Calu3 (cell line): ENCODE data around the gene KLHDC4. TPM values are rescaled to one million over a fixed set of nuclear protein-coding genes. Genes with fewer than 3 reads are reported as not detected.

Experiments used
- BruUV-seq: library from RNA; stranded (reverse); fragments of 400-500 nt; replicated peaks from 2 replicates; lab custom pipeline; 2021; lab: Mats Ljungman, UMichigan
- CTCF ChIA-PET: fragments of 300-600 bp; sonication (Branson Sonifier 250); formaldehyde crosslinking; loops from one replicate; lab custom pipeline; 2022; ENCODE audit warnings: antibody characterized with exemption; lab: Charles Lee
- DNase-seq: peaks from one replicate; pipeline ENCODE4 v3.0.0; 2022
- H3K27ac Mint-ChIP-seq: one replicate; pipeline ENCODE4 v1.8.0; 2022; ENCODE audit warnings: mixed read lengths; ENCODE audit not compliant: unreplicated experiment
- H3K27me3 Mint-ChIP-seq: one replicate; pipeline ENCODE4 v1.8.0; 2022; ENCODE audit warnings: mixed read lengths; ENCODE audit not compliant: unreplicated experiment
- H3K36me3 Mint-ChIP-seq: one replicate; pipeline ENCODE4 v1.8.0; 2022; ENCODE audit warnings: mild to moderate bottlenecking, moderate library complexity, mixed read lengths; ENCODE audit not compliant: insufficient read depth, unreplicated experiment
- H3K4me1 Mint-ChIP-seq: one replicate; pipeline ENCODE4 v1.8.0; 2022; ENCODE audit warnings: mild to moderate bottlenecking, low read depth, mixed read lengths; ENCODE audit not compliant: unreplicated experiment
- H3K4me3 Mint-ChIP-seq: one replicate; pipeline ENCODE4 v1.8.0; 2022; ENCODE audit warnings: mild to moderate bottlenecking, low read depth, moderate library complexity, mixed read lengths; ENCODE audit not compliant: unreplicated experiment
- H3K9me3 Mint-ChIP-seq: one replicate; pipeline ENCODE4 v1.8.0; 2022; ENCODE audit warnings: low read depth, mixed read lengths; ENCODE audit not compliant: unreplicated experiment
- intact Hi-C: fragments of 100-400 bp; cut with micrococcal nuclease; formaldehyde crosslinking; loops from one replicate; pipeline ENCODE4 v1.10.0; 2022; ENCODE audit not compliant: unreplicated experiment
- total RNA-seq: library from RNA; stranded (reverse); gene quantifications from 2 replicates; pipeline ENCODE4 v1.2.3, GENCODE V29; 2022
- TF ChIP-seq, protein P1 (sequence below): fragments of 200-600 bp; IDR thresholded peaks from one replicate; pipeline ENCODE4 v1.8.0; 2022; ENCODE audit warnings: antibody characterized with exemption; ENCODE audit not compliant: unreplicated experiment

The KLHDC4 gene
- total RNA-seq, 1 experiment from 2014 or later, result 106 TPM

DNA sequence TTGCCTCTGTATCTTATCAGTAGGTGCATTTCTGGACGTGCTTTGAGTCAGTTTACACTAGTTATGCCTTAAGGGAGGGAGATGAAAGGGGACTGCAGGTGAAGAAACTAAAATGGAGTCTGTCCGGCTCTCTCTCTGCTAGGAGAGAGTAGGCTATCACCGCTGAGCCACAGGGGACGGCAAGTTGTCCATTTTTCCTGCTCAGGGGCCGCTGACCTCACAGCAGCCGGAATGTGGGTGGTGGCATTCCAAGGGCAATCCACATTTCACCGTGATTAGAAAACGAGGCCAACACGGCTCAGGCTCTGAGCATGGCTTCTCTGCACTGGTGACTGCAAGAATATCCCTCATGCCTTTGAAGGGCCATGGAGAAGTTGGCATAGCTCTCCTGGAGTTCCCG is 19.0 kb upstream of the KLHDC4 start:
- H3K4me1 Mint-ChIP-seq, result peaks cover 21% of the 10 kb centered on the region
- no peak for DNase-seq
- TF ChIP-seq, protein P1, sequence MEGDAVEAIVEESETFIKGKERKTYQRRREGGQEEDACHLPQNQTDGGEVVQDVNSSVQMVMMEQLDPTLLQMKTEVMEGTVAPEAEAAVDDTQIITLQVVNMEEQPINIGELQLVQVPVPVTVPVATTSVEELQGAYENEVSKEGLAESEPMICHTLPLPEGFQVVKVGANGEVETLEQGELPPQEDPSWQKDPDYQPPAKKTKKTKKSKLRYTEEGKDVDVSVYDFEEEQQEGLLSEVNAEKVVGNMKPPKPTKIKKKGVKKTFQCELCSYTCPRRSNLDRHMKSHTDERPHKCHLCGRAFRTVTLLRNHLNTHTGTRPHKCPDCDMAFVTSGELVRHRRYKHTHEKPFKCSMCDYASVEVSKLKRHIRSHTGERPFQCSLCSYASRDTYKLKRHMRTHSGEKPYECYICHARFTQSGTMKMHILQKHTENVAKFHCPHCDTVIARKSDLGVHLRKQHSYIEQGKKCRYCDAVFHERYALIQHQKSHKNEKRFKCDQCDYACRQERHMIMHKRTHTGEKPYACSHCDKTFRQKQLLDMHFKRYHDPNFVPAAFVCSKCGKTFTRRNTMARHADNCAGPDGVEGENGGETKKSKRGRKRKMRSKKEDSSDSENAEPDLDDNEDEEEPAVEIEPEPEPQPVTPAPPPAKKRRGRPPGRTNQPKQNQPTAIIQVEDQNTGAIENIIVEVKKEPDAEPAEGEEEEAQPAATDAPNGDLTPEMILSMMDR, result no peak
- H3K27ac Mint-ChIP-seq, result no peak overlapping the region
- no peaks in the 10 kb centered on the region for H3K27me3 Mint-ChIP-seq
- CTCF ChIA-PET, result interaction anchor here (0.8 kb wide), 1 partner anchor 87 kb away, joined by 3 read pairs; no protein-coding TSS in a partner anchor
- peaks cover 20% of the 10 kb centered on the region for H3K36me3 Mint-ChIP-seq
- intact Hi-C loops, result no loop called here
- no peak overlapping the region for H3K4me3 Mint-ChIP-seq
- BruUV-seq, result no TSS peak
- H3K9me3 Mint-ChIP-seq, result no peaks in the 10 kb centered on the region

DNA sequence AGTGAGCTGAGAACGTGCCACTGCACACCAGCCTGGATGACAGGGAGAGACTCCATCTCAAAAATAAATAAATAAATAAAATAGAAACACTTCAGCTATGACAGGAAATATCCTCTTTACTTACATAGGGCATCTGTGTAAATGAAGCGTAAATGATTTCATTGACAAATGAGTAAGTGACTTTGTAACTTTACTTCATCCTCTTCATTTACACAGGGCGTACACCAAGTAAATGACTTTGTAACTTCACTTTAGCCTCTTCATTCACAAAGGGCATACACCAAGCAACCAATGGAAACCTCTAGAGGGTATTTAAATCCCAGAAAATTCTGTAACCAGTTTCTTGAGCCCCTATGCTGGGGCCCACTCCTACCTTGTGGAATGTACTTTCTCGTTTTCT is 16.2 kb upstream of the KLHDC4 start:
- H3K27me3 Mint-ChIP-seq, result no peaks in the 10 kb centered on the region
- H3K4me1 Mint-ChIP-seq, result peaks cover 31% of the 10 kb centered on the region
- H3K36me3 Mint-ChIP-seq, result peaks cover 37% of the 10 kb centered on the region
- TF ChIP-seq, protein P1, result no peak
- BruUV-seq, result no TSS peak
- no peak overlapping the region for H3K27ac Mint-ChIP-seq
- intact Hi-C loops, result no loop called here
- no peak for DNase-seq
- CTCF ChIA-PET, result interaction anchor here (0.6 to 4.3 kb wide), 2 partner anchors 55 to 87 kb away, joined by 3 to 185 read pairs; partner anchors contain the start of gene SLC7A5
- H3K4me3 Mint-ChIP-seq, result no peak overlapping the region
- no peaks in the 10 kb centered on the region for H3K9me3 Mint-ChIP-seq

DNA sequence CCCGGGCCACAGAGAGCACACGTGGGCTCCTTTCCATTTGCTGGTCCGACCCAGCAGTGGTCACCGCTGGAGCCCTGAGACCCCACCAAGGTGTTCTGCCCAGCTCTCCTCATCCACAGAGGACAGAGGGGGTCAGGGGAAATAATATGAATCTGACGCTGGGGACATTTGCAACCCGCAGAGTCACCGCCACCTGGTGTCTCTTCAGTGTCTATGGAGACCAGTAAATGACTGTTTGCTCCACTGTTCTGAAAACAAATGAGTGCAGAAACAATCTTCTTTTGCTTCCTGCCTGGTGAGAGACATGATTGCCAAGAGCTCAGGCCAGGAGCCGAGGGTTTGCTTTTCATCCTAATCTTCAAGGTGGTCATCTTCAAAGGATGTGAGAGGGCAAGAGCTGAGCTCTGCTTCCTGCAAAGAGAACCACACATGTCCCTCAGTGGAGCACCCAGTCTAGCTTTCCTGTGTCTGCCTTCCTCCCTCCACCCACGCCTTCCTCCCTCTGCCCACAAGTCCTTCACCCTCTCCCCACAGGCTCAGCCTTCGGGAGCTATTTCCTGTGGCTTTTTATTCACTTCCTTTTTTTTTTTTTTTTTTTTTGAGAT is 14.7 kb upstream of the KLHDC4 start:
- peaks cover 37% of the 10 kb centered on the region for H3K36me3 Mint-ChIP-seq
- CTCF ChIA-PET, result interaction anchor here (0.6 to 4.3 kb wide), 7 partner anchors 11 to 797 kb away, joined by 3 to 185 read pairs (median 6); partner anchors contain the start of gene SLC7A5
- intact Hi-C loops, result no loop called here
- no peak overlapping the region for H3K4me3 Mint-ChIP-seq
- DNase-seq, result no peak
- H3K4me1 Mint-ChIP-seq, result peaks cover 31% of the 10 kb centered on the region
- H3K27me3 Mint-ChIP-seq, result no peaks in the 10 kb centered on the region
- BruUV-seq, result no TSS peak
- no peaks in the 10 kb centered on the region for H3K9me3 Mint-ChIP-seq
- TF ChIP-seq, protein P1, result no peak
- peak overlapping the region; percentile 88 for H3K27ac Mint-ChIP-seq

DNA sequence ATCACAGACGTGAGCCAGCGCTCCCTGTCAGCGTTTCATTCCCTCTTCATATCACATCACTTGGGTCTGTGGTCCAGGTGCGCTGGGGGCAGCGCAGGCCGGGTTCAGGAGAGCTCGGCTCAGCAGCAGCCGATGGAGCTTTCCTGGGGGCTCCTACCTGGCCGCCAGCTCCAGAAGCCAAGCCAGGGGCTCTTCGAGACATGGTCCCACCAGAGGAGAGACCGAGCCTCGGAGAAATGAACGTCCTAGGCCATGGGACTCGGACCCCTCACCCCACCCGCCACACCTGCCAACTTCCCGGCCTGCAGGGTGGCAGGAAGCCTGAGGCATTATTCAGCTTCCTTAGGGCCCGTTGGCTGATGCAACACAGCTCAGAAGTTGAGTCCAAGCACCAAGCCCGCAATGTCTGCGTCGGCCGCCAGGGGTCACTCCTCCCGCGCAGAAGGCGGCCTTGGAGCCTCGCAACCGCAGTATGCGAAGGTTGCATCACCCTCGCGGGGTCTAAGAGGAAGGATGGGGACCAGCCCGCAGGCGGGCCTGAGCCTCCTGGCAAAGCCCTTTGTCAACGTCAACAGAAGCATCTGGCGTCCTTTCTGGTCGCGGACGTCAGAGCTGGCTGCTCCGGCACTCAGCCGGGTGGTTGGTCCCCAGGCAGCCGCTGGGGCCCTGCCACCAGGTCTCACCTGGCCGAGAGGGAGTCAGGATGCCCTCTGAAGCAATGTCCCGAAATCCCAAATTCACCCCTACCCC is 13.2 kb upstream of the KLHDC4 start:
- CTCF ChIA-PET, result interaction anchor here (0.5 to 4.3 kb wide), 24 partner anchors 10 to 172 kb away, joined by 3 to 185 read pairs (median 4); partner anchors contain the start of genes BANP, KLHDC4 and SLC7A5
- DNase-seq, result peak; percentile 98
- Mint-ChIP-seq H3K9me3 (no peaks in the 10 kb centered on the region), H3K27me3 (no peaks in the 10 kb centered on the region), H3K4me3 (peak overlapping the region; percentile 45), H3K27ac (peak overlapping the region; percentile 92), H3K36me3 (peaks cover 37% of the 10 kb centered on the region), H3K4me1 (peaks cover 31% of the 10 kb centered on the region)
- intact Hi-C loops, result loop anchor here (1.0 to 5.0 kb wide), 4 partner anchors 28 to 130 kb away; no protein-coding TSS in a partner anchor
- TF ChIP-seq, protein P1, result peak; percentile 99
- TSS peak; percentile 78 for BruUV-seq
